Common myeloid progenitor, CD34-positive (primary cell): Measurements from ENCODE around the gene OR11L1.

Experiments used
- CTCF ChIA-PET: fragments of 350-600 bp; sonication (Branson Sonifier 250); formaldehyde crosslinking; loops from one replicate; lab custom pipeline; 2021; ENCODE audit warnings: antibody characterized with exemption; lab: Charles Lee
- POLR2A ChIA-PET: fragments of 350-600 bp; sonication (Branson Sonifier 250); formaldehyde crosslinking; loops from one replicate; lab custom pipeline; 2021; ENCODE audit warnings: antibody characterized with exemption; lab: Charles Lee
- DNase-seq, 3 donors: peaks; one replicate each; pipeline versions ENCODE4 v3.0.0 to v3.0.0-alpha.2; 2013
- H3K27ac ChIP-seq, 2 experiments: 1 replicate in 1 of 2; 2 replicates in 1 of 2; pipeline ENCODE4 v1.7.0; 2013; ENCODE audit warnings: inconsistent platforms in 2 of 2, low read length in 2 of 2, mild to moderate bottlenecking in 2 of 2, low read depth in 1 of 2, moderate library complexity in 1 of 2; ENCODE audit not compliant: severe bottlenecking in 2 of 2, insufficient read depth in 1 of 2, poor library complexity in 1 of 2
- H3K27me3 ChIP-seq, 5 experiments: replicated peaks in 2 of 5; 1 replicate in 3 of 5; 2 replicates in 2 of 5; pipeline versions ENCODE4 v1.6.1 to v1.7.0; 2013; ENCODE audit warnings: low read length in 4 of 5, mild to moderate bottlenecking in 2 of 5, moderate library complexity in 2 of 5, inconsistent platforms in 1 of 5; ENCODE audit not compliant: insufficient read depth in 5 of 5, control insufficient read depth in 4 of 5
- H3K36me3 ChIP-seq, 4 experiments: 1 replicate in 2 of 4; 2 replicates in 2 of 4; pipeline versions ENCODE4 v1.6.1 to v1.7.0; 2013; ENCODE audit warnings: low read length in 3 of 4, control low read depth in 1 of 4, mild to moderate bottlenecking in 1 of 4; ENCODE audit not compliant: control insufficient read depth in 4 of 4, insufficient read depth in 4 of 4
- H3K4me1 ChIP-seq, 4 experiments: 1 replicate in 3 of 4; 2 replicates in 1 of 4; pipeline versions ENCODE4 v1.6.1 to v1.7.1; 2013; ENCODE audit warnings: low read length in 3 of 4, mild to moderate bottlenecking in 3 of 4, control low read depth in 1 of 4, inconsistent platforms in 1 of 4, moderate library complexity in 1 of 4; ENCODE audit not compliant: control insufficient read depth in 4 of 4, insufficient read depth in 4 of 4; ENCODE audit errors: control extremely low read depth in 1 of 4
- H3K4me3 ChIP-seq, 7 experiments: 1 replicate in 4 of 7; 2 replicates in 3 of 7; pipeline versions ENCODE4 v1.5.1 to v1.7.0; 2013; ENCODE audit warnings: mild to moderate bottlenecking in 7 of 7, low read length in 6 of 7, moderate library complexity in 6 of 7, inconsistent platforms in 2 of 7, low read depth in 2 of 7, control low read depth in 1 of 7; ENCODE audit not compliant: insufficient read depth in 4 of 7, control insufficient read depth in 1 of 7; ENCODE audit errors: extremely low read depth in 1 of 7
- H3K9me3 ChIP-seq, 5 experiments: 1 replicate in 4 of 5; 2 replicates in 1 of 5; pipeline versions ENCODE4 v1.6.1 to v1.7.1; 2013; ENCODE audit warnings: low read length in 4 of 5, mild to moderate bottlenecking in 2 of 5, inconsistent platforms in 1 of 5, low read depth in 1 of 5, moderate library complexity in 1 of 5; ENCODE audit not compliant: control insufficient read depth in 4 of 5, insufficient read depth in 2 of 5; ENCODE audit errors: control extremely low read depth in 1 of 5
- WGBS: methylation state at CpG from one replicate; pipeline ENCODE4 v1.1.5; 2013; ENCODE audit not compliant: insufficient coverage; 5-methylcytosine and 5-hydroxymethylcytosine counted together

Gene OR11L1

GRCh38 chr1:247857985-247858619, 16.4 kb upstream of the OR11L1 start:
- ChIA-PET POLR2A (interaction anchor here (0.6 to 1.0 kb wide), 6 partner anchors 14 to 430 kb away, joined by 3 read pairs; no protein-coding TSS in a partner anchor), CTCF (interaction anchor here (0.5 to 3.0 kb wide), 15 partner anchors 8 to 377 kb away, joined by 3 to 12 read pairs (median 3); partner anchors contain the start of gene OR2W3)
- WGBS: 0% methylated on average over 9 of the region's 15 CpGs
- Histone ChIP-seq H3K27me3 (no peaks in the 10 kb centered on the region), H3K4me3 (peak overlapping the region; percentile 73 to 93 (median 87)), H3K9me3 (no peaks in the 10 kb centered on the region), H3K27ac (peak overlapping the region; percentile 67 to 89), H3K4me1 (peaks cover 7 to 50% (median 38%) of the 10 kb centered on the region in 4 experiments), H3K36me3 (peaks cover 7 to 21% (median 12%) of the 10 kb centered on the region in 4 experiments)
- peak in 1 of 3 donors; percentile 42 for DNase-seq

- POLR2A ChIA-PET: interaction anchor here (0.6 to 1.0 kb wide), 6 partner anchors 14 to 429 kb away, joined by 3 read pairs; no protein-coding TSS in a partner anchor
- DNase-seq: peak; percentile 85 to 91 (median 85)
- CTCF ChIA-PET: interaction anchor here (0.5 to 3.0 kb wide), 13 partner anchors 14 to 376 kb away, joined by 3 to 12 read pairs (median 3); partner anchors contain the start of gene OR2W3
- WGBS: under 1% methylated on average over 92 of the region's 109 CpGs
- H3K27ac ChIP-seq: peak within 1 kb of the TSS; percentile 67 to 89
- H3K9me3 ChIP-seq: no peaks in the 10 kb centered on the region
- no peaks in the 10 kb centered on the region for H3K27me3 ChIP-seq
- H3K4me1 ChIP-seq: peaks cover 10 to 57% (median 41%) of the 10 kb centered on the region in 4 experiments
- H3K36me3 ChIP-seq: peaks cover 4 to 14% (median 9%) of the 10 kb centered on the region in 4 experiments
- H3K4me3 ChIP-seq: peak within 1 kb of the TSS; percentile 73 to 93 (median 87)
Measured at GRCh38 chr1:247857069-247857984, 15.6 kb upstream of the OR11L1 start, which contains the start of gene TRIM58. TSS of gene TRIM58 (plus strand) at chr1:247857187. CDS start at chr1:247857247, 60 bp downstream.

- DNase-seq: no peak
- H3K27me3 ChIP-seq: no peaks in the 10 kb centered on the region
- POLR2A ChIA-PET: no interaction called here
- no peak overlapping the region for H3K4me3 ChIP-seq
- H3K9me3 ChIP-seq: no peaks in the 10 kb centered on the region
- peaks cover 0 to 6% (median 5%) of the 10 kb centered on the region in 4 experiments for H3K36me3 ChIP-seq
- H3K4me1 ChIP-seq: peaks cover 13 to 64% (median 48%) of the 10 kb centered on the region in 4 experiments
- 93% methylated on average over 4 of the region's 4 CpGs for WGBS
- no peak overlapping the region for H3K27ac ChIP-seq
- CTCF ChIA-PET: interaction anchor here (1.4 kb wide), 1 partner anchor 180 kb away, joined by 4 read pairs; no protein-coding TSS in a partner anchor
Measured at GRCh38 chr1:247855911-247856310, 14.2 kb upstream of the OR11L1 start.

- H3K4me3 ChIP-seq: no peak overlapping the region
- no peaks in the 10 kb centered on the region for H3K36me3 ChIP-seq
- no peaks in the 10 kb centered on the region for H3K27me3 ChIP-seq
- WGBS: 74% methylated on average over 12 of the region's 14 CpGs
- DNase-seq: peak; percentile 66 to 92 (median 86)
- CTCF ChIA-PET: interaction anchor here (0.5 kb wide), 1 partner anchor 1823 kb away, joined by 3 read pairs; no protein-coding TSS in a partner anchor
- no peaks in the 10 kb centered on the region for H3K9me3 ChIP-seq
- POLR2A ChIA-PET: no interaction called here
- H3K4me1 ChIP-seq: peaks cover 13 to 64% (median 44%) of the 10 kb centered on the region in 4 experiments
- peak overlapping the region in 1 of 2 experiments; percentile 54 for H3K27ac ChIP-seq
Measured at GRCh38 chr1:247854899-247855545, 13.3 kb upstream of the OR11L1 start.

- CTCF ChIA-PET: interaction anchor here (1.0 kb wide), 2 partner anchors 9 to 10 kb away, joined by 3 read pairs; no protein-coding TSS in a partner anchor
- WGBS: no CpG with 5 or more reads among the region's 1 CpG
- H3K36me3 ChIP-seq: no peaks in the 10 kb centered on the region
- no peak for DNase-seq
- no peaks in the 10 kb centered on the region for H3K27me3 ChIP-seq
- no peaks in the 10 kb centered on the region for H3K9me3 ChIP-seq
- POLR2A ChIA-PET: no interaction called here
- H3K27ac ChIP-seq: no peak overlapping the region
- no peak overlapping the region for H3K4me3 ChIP-seq
- peaks cover 6 to 22% (median 15%) of the 10 kb centered on the region in 4 experiments for H3K4me1 ChIP-seq
Measured at GRCh38 chr1:247849616-247850015, 7.9 kb upstream of the OR11L1 start.

GRCh38 chr1:247848346-247848745, 6.7 kb upstream of the OR11L1 start:
- H3K4me3 ChIP-seq: no peak overlapping the region
- no peak overlapping the region for H3K27ac ChIP-seq
- no peaks in the 10 kb centered on the region for H3K27me3 ChIP-seq
- 96% methylated on average over 6 of the region's 7 CpGs for WGBS
- H3K4me1 ChIP-seq: peaks cover 6 to 16% (median 11%) of the 10 kb centered on the region in 4 experiments
- H3K9me3 ChIP-seq: no peaks in the 10 kb centered on the region
- H3K36me3 ChIP-seq: no peaks in the 10 kb centered on the region
- POLR2A ChIA-PET: no interaction called here
- CTCF ChIA-PET: no interaction called here
- no peak for DNase-seq
